RWPE2 (cell line): Measurements from ENCODE around the gene NALCN.

Experiments
- ATAC-seq: fragments of 200-7000 bp; cut with Tn5 transposase; 3 replicates; pipeline ENCODE4 v1.9.1; 2021; ENCODE audit warnings: low read depth
- DNase-seq: peaks from one replicate; pipeline ENCODE4 v3.0.0-alpha.2; 2020; ENCODE audit warnings: low spot score
- H3K27ac ChIP-seq: fragments of 450-650 bp; 2 replicates; pipeline ENCODE4 v1.5.1; 2017; ENCODE audit warnings: mild to moderate bottlenecking; ENCODE audit not compliant: poor library complexity, severe bottlenecking
- H3K27me3 ChIP-seq: fragments of 250-450 bp; sonication (Bioruptor Pico); 2 replicates; pipeline ENCODE4 v1.5.1; 2021; ENCODE audit warnings: mild to moderate bottlenecking, moderate library complexity; ENCODE audit not compliant: insufficient read depth, poor library complexity, severe bottlenecking
- H3K36me3 ChIP-seq: fragments of 250-450 bp; sonication (Bioruptor Pico); 2 replicates; pipeline ENCODE4 v1.5.1; 2020; ENCODE audit warnings: low read depth, mild to moderate bottlenecking, moderate library complexity
- H3K4me1 ChIP-seq: fragments of 250-450 bp; sonication (Bioruptor Pico); 2 replicates; pipeline ENCODE4 v1.5.1; 2021; ENCODE audit warnings: mild to moderate bottlenecking, moderate library complexity; ENCODE audit not compliant: insufficient read depth, poor library complexity, severe bottlenecking
- H3K4me3 ChIP-seq: fragments of 250-450 bp; sonication (Bioruptor Pico); 2 replicates; pipeline ENCODE4 v1.5.1; 2021; ENCODE audit warnings: mild to moderate bottlenecking, moderate library complexity; ENCODE audit not compliant: severe bottlenecking
- H3K9me3 ChIP-seq: fragments of 250-450 bp; sonication (Bioruptor Pico); 2 replicates; pipeline ENCODE4 v1.5.1; 2021; ENCODE audit warnings: mild to moderate bottlenecking, moderate library complexity; ENCODE audit not compliant: severe bottlenecking
- TF ChIP-seq, protein P1 (sequence below): fragments of 450-650 bp; IDR thresholded peaks from one replicate; pipeline ENCODE4 v1.5.1; 2017; ENCODE audit warnings: mild to moderate bottlenecking, moderate library complexity; ENCODE audit not compliant: poor library complexity, severe bottlenecking

The NALCN gene

GRCh38 chr13:101416181-101417042 lies at the start of gene NALCN:
TSS of gene NALCN (minus strand) at chr13:101416508. CDS start at chr13:101399126, 17,382 bp downstream.
- Histone ChIP-seq H3K4me1 (peaks cover 13% of the 10 kb centered on the region), H3K36me3 (no peaks in the 10 kb centered on the region), H3K9me3 (no peaks in the 10 kb centered on the region), H3K4me3 (peak within 1 kb of the TSS; percentile 95), H3K27ac (peak within 1 kb of the TSS; percentile 36), H3K27me3 (no peaks in the 10 kb centered on the region)
- peak; percentile 73 for ATAC-seq
- DNase-seq: peak; percentile 51
- TF ChIP-seq, protein P1, sequence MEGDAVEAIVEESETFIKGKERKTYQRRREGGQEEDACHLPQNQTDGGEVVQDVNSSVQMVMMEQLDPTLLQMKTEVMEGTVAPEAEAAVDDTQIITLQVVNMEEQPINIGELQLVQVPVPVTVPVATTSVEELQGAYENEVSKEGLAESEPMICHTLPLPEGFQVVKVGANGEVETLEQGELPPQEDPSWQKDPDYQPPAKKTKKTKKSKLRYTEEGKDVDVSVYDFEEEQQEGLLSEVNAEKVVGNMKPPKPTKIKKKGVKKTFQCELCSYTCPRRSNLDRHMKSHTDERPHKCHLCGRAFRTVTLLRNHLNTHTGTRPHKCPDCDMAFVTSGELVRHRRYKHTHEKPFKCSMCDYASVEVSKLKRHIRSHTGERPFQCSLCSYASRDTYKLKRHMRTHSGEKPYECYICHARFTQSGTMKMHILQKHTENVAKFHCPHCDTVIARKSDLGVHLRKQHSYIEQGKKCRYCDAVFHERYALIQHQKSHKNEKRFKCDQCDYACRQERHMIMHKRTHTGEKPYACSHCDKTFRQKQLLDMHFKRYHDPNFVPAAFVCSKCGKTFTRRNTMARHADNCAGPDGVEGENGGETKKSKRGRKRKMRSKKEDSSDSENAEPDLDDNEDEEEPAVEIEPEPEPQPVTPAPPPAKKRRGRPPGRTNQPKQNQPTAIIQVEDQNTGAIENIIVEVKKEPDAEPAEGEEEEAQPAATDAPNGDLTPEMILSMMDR: no peak

- Histone ChIP-seq H3K4me3 (no peak overlapping the region), H3K27me3 (no peaks in the 10 kb centered on the region), H3K36me3 (no peaks in the 10 kb centered on the region), H3K4me1 (peaks cover 7% of the 10 kb centered on the region), H3K9me3 (no peaks in the 10 kb centered on the region), H3K27ac (peak overlapping the region; percentile 10)
- ATAC-seq (peak; percentile 58; the same call in 2 of the 3 replicates), DNase-seq (no peak)
- TF ChIP-seq, protein P1: no peak
These were observed 49.6 kb upstream of the NALCN start for GRCh38 chr13:101465877-101466276.

GRCh38 chr13:101457176-101457575 lies 40.9 kb upstream of the NALCN start:
- TF ChIP-seq, protein P1: no peak
- no peaks in the 10 kb centered on the region for H3K9me3 ChIP-seq
- peaks cover 35% of the 10 kb centered on the region for H3K4me1 ChIP-seq
- DNase-seq: no peak
- ATAC-seq: no peak
- H3K27me3 ChIP-seq: no peaks in the 10 kb centered on the region
- no peaks in the 10 kb centered on the region for H3K36me3 ChIP-seq
- H3K27ac ChIP-seq: peak overlapping the region; percentile 98
- H3K4me3 ChIP-seq: no peak overlapping the region

DNA sequence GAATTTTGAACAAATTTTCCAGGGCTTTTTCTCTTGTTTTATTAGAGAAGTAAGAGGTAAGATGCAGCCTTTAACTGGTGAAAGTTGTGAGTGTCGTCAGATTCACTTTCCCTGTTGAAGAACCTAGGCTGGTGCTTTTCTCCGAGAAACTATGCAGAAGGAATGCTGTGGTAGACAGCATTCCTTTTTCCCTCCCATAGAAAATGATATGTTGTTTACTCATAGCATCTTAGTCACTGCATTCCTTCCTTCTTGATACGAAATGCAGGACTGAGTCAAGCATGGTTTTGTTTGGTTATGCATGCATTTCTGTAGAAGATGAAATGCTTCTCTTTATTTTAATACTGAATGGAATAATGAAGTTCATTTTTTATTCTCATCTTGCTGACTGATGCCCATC lies 39.6 kb upstream of the NALCN start:
- DNase-seq (no peak), ATAC-seq (peak; percentile 81)
- Histone ChIP-seq H3K27ac (peak overlapping the region; percentile 98), H3K4me3 (no peak overlapping the region), H3K4me1 (peaks cover 46% of the 10 kb centered on the region), H3K36me3 (no peaks in the 10 kb centered on the region), H3K27me3 (no peaks in the 10 kb centered on the region), H3K9me3 (no peaks in the 10 kb centered on the region)
- TF ChIP-seq, protein P1: no peak

- Histone ChIP-seq H3K27ac (peak overlapping the region; percentile 98), H3K4me1 (peaks cover 55% of the 10 kb centered on the region), H3K9me3 (no peaks in the 10 kb centered on the region), H3K36me3 (no peaks in the 10 kb centered on the region), H3K4me3 (no peak overlapping the region), H3K27me3 (no peaks in the 10 kb centered on the region)
- DNase-seq (no peak), ATAC-seq (peak; percentile 48)
- TF ChIP-seq, protein P1: no peak
These were observed 38.5 kb upstream of the NALCN start for GRCh38 chr13:101454767-101455166.
